Left lung (tissue), 10 donors: Measurements from ENCODE around the gene CCDC78. TPM values are rescaled to one million over a fixed set of nuclear protein-coding genes. Genes with fewer than 3 reads are reported as not detected.

Experiments
- ATAC-seq: fragments of 200-7000 bp; cut with Tn5 transposase; one replicate; pipeline ENCODE4 v1.9.1; 2020; ENCODE audit warnings: moderate library complexity
- DNase-seq, 4 donors: peaks; one replicate each; pipeline ENCODE4 v3.0.0-alpha.2; 2013 to 2020
- H3K27ac ChIP-seq, 2 donors: fragments of 200-600 bp; sonication (generic) in 1 of 2; one replicate each; pipeline versions ENCODE4 v1.5.0 to v1.8.0; 2020 to 2021
- H3K27me3 ChIP-seq, 2 donors: fragments of 200-600 bp; sonication (generic) in 1 of 2; one replicate each; pipeline versions ENCODE4 v1.5.0 to v1.8.0; 2020 to 2021
- H3K36me3 ChIP-seq, 2 donors: fragments of 200-600 bp; sonication (generic) in 1 of 2; one replicate each; pipeline versions ENCODE4 v1.5.0 to v1.8.0; 2020 to 2021
- H3K4me1 ChIP-seq, 2 donors: fragments of 200-600 bp; one replicate each; pipeline ENCODE4 v1.8.0; 2021
- H3K4me3 ChIP-seq, 2 donors: fragments of 200-600 bp; sonication (generic) in 1 of 2; one replicate each; pipeline versions ENCODE4 v1.5.0 to v1.8.0; 2020 to 2021; ENCODE audit warnings: mild to moderate bottlenecking in 1 of 2
- H3K9me3 ChIP-seq, 2 donors: fragments of 200-600 bp; sonication (generic) in 1 of 2; one replicate each; pipeline versions ENCODE4 v1.5.0 to v1.8.0; 2020 to 2021
- CTCF ChIP-seq, 2 donors: fragments of 200-600 bp; sonication (generic) in 1 of 2; IDR thresholded peaks; one replicate each; pipeline versions ENCODE4 v1.5.0 to v1.8.0; 2021; ENCODE audit warnings: antibody characterized with exemption in 2 of 2
- intact Hi-C, 2 donors: fragments of 100-400 bp; cut with DNase I; formaldehyde crosslinking; loops; one replicate each; pipeline versions ENCODE4 v1.11.2 to v1.14.2; 2022
- polyA plus RNA-seq, 6 donors: library from polyadenylated mRNA; unstranded; fragments of 120-200 nt; gene quantifications; one replicate each; pipeline ENCODE4 v1.2.1, GENCODE V29; 2013; ENCODE audit not compliant: insufficient read length in 6 of 6
- total RNA-seq, 2 donors: library from RNA; stranded (reverse); fragmentation: NEBNext Ultra II Directional; extraction: Animal tissue kit (Norgen Biotek cat#: 25700); gene quantifications; one replicate each; pipeline ENCODE4 v1.2.1, GENCODE V29; 2021
- donor health status: DM: no; HTN: yes; CAD: no.
- donor health status: DM: no; HTN: no; CAD: no.

The CCDC78 gene
- total and polyA plus RNA-seq, 8 donors: 0.96 to 13.7 (median 8.6) TPM

- intact Hi-C loops: loop anchor here in 1 of 2 donors (5.0 kb wide), 1 partner anchor 72 kb away; no protein-coding TSS in a partner anchor
These were observed 16.4 kb downstream of the CCDC78 start for GRCh38 chr16:709566-710499.

GRCh38 chr16:708959-709358 is 17.3 kb downstream of the CCDC78 start:
- H3K4me3 ChIP-seq: no peak overlapping the region
- intact Hi-C loops: no loop called here
- no peaks in the 10 kb centered on the region for H3K9me3 ChIP-seq
- ATAC-seq (no peak), DNase-seq (no peak)
- H3K36me3 ChIP-seq: no peaks in the 10 kb centered on the region
- peaks cover 38 to 94% of the 10 kb centered on the region in 2 donors for H3K27me3 ChIP-seq
- no peak for TF ChIP-seq CTCF (IDR thresholded peaks at IDR 0.05)
- H3K27ac ChIP-seq: no peak overlapping the region
- H3K4me1 ChIP-seq: peaks cover 0 to 12% of the 10 kb centered on the region in 2 donors

More at GRCh38 chr16:709566-710499, 16.4 kb downstream of the CCDC78 start:
- H3K27ac ChIP-seq: no peak overlapping the region
- ATAC-seq (no peak), DNase-seq (peak in 1 of 4 donors; percentile 44)
- peaks cover 29 to 94% of the 10 kb centered on the region in 2 donors for H3K27me3 ChIP-seq
- H3K9me3 ChIP-seq: no peaks in the 10 kb centered on the region
- no peak overlapping the region for H3K4me3 ChIP-seq
- TF ChIP-seq CTCF (IDR thresholded peaks at IDR 0.05): no peak
- H3K4me1 ChIP-seq: peaks cover 3 to 20% of the 10 kb centered on the region in 2 donors
- no peaks in the 10 kb centered on the region for H3K36me3 ChIP-seq

GRCh38 chr16:708019-708418 is 18.2 kb downstream of the CCDC78 start:
- H3K9me3 ChIP-seq: no peaks in the 10 kb centered on the region
- H3K4me1 ChIP-seq: peaks cover 0 to 11% of the 10 kb centered on the region in 2 donors
- intact Hi-C loops: no loop called here
- H3K36me3 ChIP-seq: no peaks in the 10 kb centered on the region
- no peak overlapping the region for H3K4me3 ChIP-seq
- DNase-seq (no peak), ATAC-seq (no peak)
- TF ChIP-seq CTCF (IDR thresholded peaks at IDR 0.05): no peak
- H3K27me3 ChIP-seq: peaks cover 48 to 96% of the 10 kb centered on the region in 2 donors
- H3K27ac ChIP-seq: no peak overlapping the region

- peaks cover 0 to 6% of the 10 kb centered on the region in 2 donors for H3K4me1 ChIP-seq
- peaks cover 57 to 99% of the 10 kb centered on the region in 2 donors for H3K27me3 ChIP-seq
- H3K27ac ChIP-seq: no peak overlapping the region
- H3K36me3 ChIP-seq: no peaks in the 10 kb centered on the region
- DNase-seq (no peak), ATAC-seq (no peak)
- TF ChIP-seq CTCF (IDR thresholded peaks at IDR 0.05): no peak
- no peak overlapping the region for H3K4me3 ChIP-seq
- intact Hi-C loops: no loop called here
- no peaks in the 10 kb centered on the region for H3K9me3 ChIP-seq
These were observed 19.1 kb downstream of the CCDC78 start for GRCh38 chr16:707062-707538.
